SU-DHL-6 (cell line): ENCODE measurements around the gene AKAP6.

ENCODE experiments used
- CTCF ChIP-seq: fragments of 200-600 bp; sonication (generic); IDR thresholded peaks from one replicate; pipeline ENCODE4 v1.5.1; 2017; ENCODE audit warnings: antibody characterized with exemption, mild to moderate bottlenecking, low read length, moderate library complexity; ENCODE audit not compliant: insufficient read depth, poor library complexity, severe bottlenecking
- EZH2phosphoT487 ChIP-seq: fragments of 200-600 bp; sonication (generic), shearing (Covaris generic); conservative IDR thresholded peaks from 2 replicates; pipeline ENCODE4 v1.6.1; 2018; ENCODE audit warnings: mild to moderate bottlenecking, antibody characterized with exemption, low read length, moderate library complexity, mixed read lengths

DNA sequence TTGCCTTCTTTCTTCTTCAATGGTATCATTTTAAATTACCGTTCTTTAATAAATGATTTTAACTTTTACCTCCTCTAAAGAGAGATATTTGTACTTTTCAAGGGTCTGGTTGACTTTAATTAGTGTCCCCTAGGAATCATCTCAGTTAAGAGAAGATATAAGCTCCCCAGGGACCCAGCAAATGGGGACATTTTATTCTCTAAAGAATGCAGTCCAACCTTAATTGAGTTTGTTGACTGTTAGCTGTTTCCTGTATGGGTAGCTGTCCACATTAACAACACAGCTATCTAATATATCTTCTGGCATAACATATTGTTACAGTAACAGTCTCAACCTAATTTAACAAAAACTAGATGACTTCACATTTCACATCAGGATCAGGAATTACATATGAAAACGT, 368.0 kb downstream of the AKAP6 start:
- no peak for TF ChIP-seq CTCF
- TF ChIP-seq EZH2phosphoT487 = no peak
